Hepatocyte (in vitro differentiated cells): ENCODE data around the gene DCAF10.

Experiments used
- EZH2 ChIP-seq: fragments of 200-600 bp; sonication (generic); IDR thresholded peaks from 2 replicates; pipeline ENCODE4 v1.6.1; 2016; ENCODE audit warnings: antibody characterized with exemption, mild to moderate bottlenecking, borderline replicate concordance
- EZH2phosphoT487 ChIP-seq: fragments of 200-600 bp; sonication (generic); IDR thresholded peaks from one replicate; pipeline ENCODE4 v1.6.1; 2018; ENCODE audit warnings: antibody characterized with exemption, mild to moderate bottlenecking, low read depth, moderate library complexity; ENCODE audit not compliant: unreplicated experiment, severe bottlenecking
- TF ChIP-seq, protein P1 (sequence below): fragments of 200-600 bp; sonication (generic); IDR thresholded peaks from 2 replicates; pipeline ENCODE4 v1.5.1; 2016; ENCODE audit warnings: antibody characterized with exemption, mild to moderate bottlenecking; ENCODE audit not compliant: poor library complexity

DNA sequence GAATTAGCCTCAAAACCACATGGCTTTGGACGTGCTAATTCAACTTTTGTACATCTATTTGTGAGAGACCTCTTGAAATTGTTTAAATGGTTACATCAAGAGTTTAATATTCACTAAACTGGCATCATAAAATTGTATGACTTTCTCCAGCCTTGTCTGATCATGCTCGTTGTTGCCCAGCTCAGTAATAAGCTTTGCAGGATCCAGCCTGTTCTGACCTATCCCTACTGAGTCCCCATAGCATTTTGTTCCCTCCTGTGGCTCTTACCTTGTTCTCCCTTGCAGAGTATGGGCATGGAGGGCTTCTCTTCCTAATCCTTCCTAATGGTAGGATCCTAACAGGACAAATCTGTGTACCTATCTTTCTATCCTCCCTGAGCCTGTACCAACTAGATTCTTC, 22.1 kb upstream of the DCAF10 start:
- TF ChIP-seq, protein P1, sequence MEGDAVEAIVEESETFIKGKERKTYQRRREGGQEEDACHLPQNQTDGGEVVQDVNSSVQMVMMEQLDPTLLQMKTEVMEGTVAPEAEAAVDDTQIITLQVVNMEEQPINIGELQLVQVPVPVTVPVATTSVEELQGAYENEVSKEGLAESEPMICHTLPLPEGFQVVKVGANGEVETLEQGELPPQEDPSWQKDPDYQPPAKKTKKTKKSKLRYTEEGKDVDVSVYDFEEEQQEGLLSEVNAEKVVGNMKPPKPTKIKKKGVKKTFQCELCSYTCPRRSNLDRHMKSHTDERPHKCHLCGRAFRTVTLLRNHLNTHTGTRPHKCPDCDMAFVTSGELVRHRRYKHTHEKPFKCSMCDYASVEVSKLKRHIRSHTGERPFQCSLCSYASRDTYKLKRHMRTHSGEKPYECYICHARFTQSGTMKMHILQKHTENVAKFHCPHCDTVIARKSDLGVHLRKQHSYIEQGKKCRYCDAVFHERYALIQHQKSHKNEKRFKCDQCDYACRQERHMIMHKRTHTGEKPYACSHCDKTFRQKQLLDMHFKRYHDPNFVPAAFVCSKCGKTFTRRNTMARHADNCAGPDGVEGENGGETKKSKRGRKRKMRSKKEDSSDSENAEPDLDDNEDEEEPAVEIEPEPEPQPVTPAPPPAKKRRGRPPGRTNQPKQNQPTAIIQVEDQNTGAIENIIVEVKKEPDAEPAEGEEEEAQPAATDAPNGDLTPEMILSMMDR: no peak
- TF ChIP-seq EZH2 (no peak), EZH2phosphoT487 (no peak)
